Glomerular endothelial cell (primary cell): ENCODE results near the gene FURIN. TPM values are rescaled to one million over a fixed set of nuclear protein-coding genes. Genes with fewer than 3 reads are reported as not detected.
"Not testable (repeated sequence)": the region's sequence is repeated elsewhere in the genome, so short reads cannot be mapped to it uniquely, and the experiment has no call there.

Experiments
- DNase-seq: peaks from one replicate; pipeline ENCODE4 v3.0.0-alpha.2; 2011; ENCODE audit warnings: low read depth, low spot score; ENCODE audit errors: extremely low read depth
- total RNA-seq: library from RNA; depleted of rRNA; stranded (reverse); fragments of >200 nt; gene quantifications from 2 replicates; pipeline ENCODE4 v1.2.3, GENCODE V29; 2015

FURIN gene
- total RNA-seq, 1 donor from 2014 or later: 177 TPM

- DNase-seq: no peak
Observed at GRCh38 chr15:90913398-90913944, 45.1 kb downstream of the FURIN start.

- no peak for DNase-seq
Observed at GRCh38 chr15:90914305-90915080, 46.1 kb downstream of the FURIN start.

- DNase-seq: no peak
Observed at GRCh38 chr15:90915216-90915807, 46.9 kb downstream of the FURIN start.

- DNase-seq: no peak
Observed at GRCh38 chr15:90915808-90916440, 47.5 kb downstream of the FURIN start.

GRCh38 chr15:90916461-90916860, 48.1 kb downstream of the FURIN start:
- no peak for DNase-seq

GRCh38 chr15:90917569-90917968, 49.2 kb downstream of the FURIN start:
- no peak for DNase-seq

- DNase-seq: no peak
Observed at GRCh38 chr15:90918034-90918788, 49.8 kb downstream of the FURIN start.

- DNase-seq: no peak
Observed at GRCh38 chr15:90918835-90919234, 50.4 kb downstream of the FURIN start.

- DNase-seq: no peak
Observed at GRCh38 chr15:90921887-90922286, 53.5 kb downstream of the FURIN start.

- DNase-seq: not testable (repeated sequence)
Observed at GRCh38 chr15:90922712-90923322, 54.4 kb downstream of the FURIN start.

- DNase-seq: no peak
Observed at GRCh38 chr15:90924375-90924774, 56.0 kb downstream of the FURIN start.

- not testable (repeated sequence) for DNase-seq
Observed at GRCh38 chr15:90926766-90927165, 58.4 kb downstream of the FURIN start.

- DNase-seq: not testable (repeated sequence)
Observed at GRCh38 chr15:90928106-90928505, 59.7 kb downstream of the FURIN start.

- DNase-seq: no peak
Observed at GRCh38 chr15:90929246-90930019, 61.0 kb downstream of the FURIN start.

- no peak for DNase-seq
Observed at GRCh38 chr15:90930861-90931574, 62.6 kb downstream of the FURIN start.

- DNase-seq: no peak
Observed at GRCh38 chr15:90931575-90931827, 63.1 kb downstream of the FURIN start.

- DNase-seq: no peak
Observed at GRCh38 chr15:90931828-90932659, 63.7 kb downstream of the FURIN start, which contains the start of gene HDDC3. HDDC3 (minus strand) TSS chr15:90932549; CDS start chr15:90932540, 9 bp downstream.

- no peak for DNase-seq
Observed at GRCh38 chr15:90932660-90932991, 64.2 kb downstream of the FURIN start.
